Suppressor macrophage treated with lipopolysaccharide for 1 hour (primary cell): ENCODE data around the gene CD59.
"Not testable (repeated sequence)": the region's sequence is repeated elsewhere in the genome, so short reads cannot be mapped to it uniquely, and the experiment has no call there.

ENCODE experiments used
- DNase-seq, 3 donors: peaks; one replicate each; pipeline ENCODE4 v3.0.0-alpha.2; 2020 to 2022

Gene CD59

GRCh38 chr11:33742249-33742851, 6.1 kb upstream of the CD59 start:
- peak; percentile 11 to 74 (median 70) for DNase-seq

GRCh38 chr11:33741806-33742205, 5.6 kb upstream of the CD59 start:
- no peak for DNase-seq

- DNase-seq: no peak
These were observed 1.2 kb upstream of the CD59 start for GRCh38 chr11:33737362-33737821.

GRCh38 chr11:33735271-33736147, 714 bp downstream of the CD59 start:
- peak; percentile 58 to 68 (median 63) for DNase-seq

- no peak for DNase-seq
These were observed 1.6 kb downstream of the CD59 start for GRCh38 chr11:33734441-33735270.

GRCh38 chr11:33733980-33734379, 2.2 kb downstream of the CD59 start:
- no peak for DNase-seq

- DNase-seq: peak; percentile 72 to 88 (median 77)
These were observed 4.3 kb downstream of the CD59 start for GRCh38 chr11:33731723-33732531.

GRCh38 chr11:33730716-33731115, 5.5 kb downstream of the CD59 start:
- DNase-seq: no peak

GRCh38 chr11:33729072-33729664, 7.1 kb downstream of the CD59 start:
- DNase-seq: not testable (repeated sequence)

GRCh38 chr11:33727539-33727938, 8.7 kb downstream of the CD59 start:
- DNase-seq: peak; percentile 12 to 56 (median 52)

GRCh38 chr11:33725496-33725895, 10.7 kb downstream of the CD59 start:
- DNase-seq: no peak

GRCh38 chr11:33724644-33725035, 11.6 kb downstream of the CD59 start:
- DNase-seq: peak; percentile 60 to 62 (median 61)

- peak; percentile 72 to 93 (median 79) for DNase-seq
These were observed 12.9 kb downstream of the CD59 start for GRCh38 chr11:33723238-33723881.

GRCh38 chr11:33722590-33723234, 13.5 kb downstream of the CD59 start:
- peak; percentile 87 to 94 (median 89) for DNase-seq

GRCh38 chr11:33721984-33722383, 14.2 kb downstream of the CD59 start:
- no peak for DNase-seq

GRCh38 chr11:33721426-33721825, 14.8 kb downstream of the CD59 start:
- DNase-seq: peak; percentile 53 to 73 (median 72)

- DNase-seq: no peak
These were observed 16.6 kb downstream of the CD59 start for GRCh38 chr11:33719587-33719986.

- DNase-seq: no peak
These were observed 17.8 kb downstream of the CD59 start for GRCh38 chr11:33718440-33718839.

- peak; percentile 50 to 58 (median 57) for DNase-seq
These were observed 20.0 kb downstream of the CD59 start for GRCh38 chr11:33716243-33716642.

- no peak for DNase-seq
These were observed 22.3 kb downstream of the CD59 start for GRCh38 chr11:33713856-33714398.
